ENCODE measurements around the gene CDH4. TPM values are rescaled to one million over a fixed set of nuclear protein-coding genes. Genes with fewer than 3 reads are reported as not detected.

CDH4 gene
- total RNA-seq, 1 donor from 2014 or later, result 39.7 TPM

GRCh38 chr20:61674688-61675087, 422.6 kb downstream of the CDH4 start:
- Histone ChIP-seq H3K27me3 (ENCODE audit: control insufficient read depth, insufficient read depth, low read length) (no peaks in the 10 kb centered on the region), H3K4me3 (ENCODE audit: low read depth, low read length) (no peak overlapping the region), H3K36me3 (ENCODE audit: control insufficient read depth, insufficient read depth, low read length) (no peaks in the 10 kb centered on the region)
- TF ChIP-seq, protein P1, sequence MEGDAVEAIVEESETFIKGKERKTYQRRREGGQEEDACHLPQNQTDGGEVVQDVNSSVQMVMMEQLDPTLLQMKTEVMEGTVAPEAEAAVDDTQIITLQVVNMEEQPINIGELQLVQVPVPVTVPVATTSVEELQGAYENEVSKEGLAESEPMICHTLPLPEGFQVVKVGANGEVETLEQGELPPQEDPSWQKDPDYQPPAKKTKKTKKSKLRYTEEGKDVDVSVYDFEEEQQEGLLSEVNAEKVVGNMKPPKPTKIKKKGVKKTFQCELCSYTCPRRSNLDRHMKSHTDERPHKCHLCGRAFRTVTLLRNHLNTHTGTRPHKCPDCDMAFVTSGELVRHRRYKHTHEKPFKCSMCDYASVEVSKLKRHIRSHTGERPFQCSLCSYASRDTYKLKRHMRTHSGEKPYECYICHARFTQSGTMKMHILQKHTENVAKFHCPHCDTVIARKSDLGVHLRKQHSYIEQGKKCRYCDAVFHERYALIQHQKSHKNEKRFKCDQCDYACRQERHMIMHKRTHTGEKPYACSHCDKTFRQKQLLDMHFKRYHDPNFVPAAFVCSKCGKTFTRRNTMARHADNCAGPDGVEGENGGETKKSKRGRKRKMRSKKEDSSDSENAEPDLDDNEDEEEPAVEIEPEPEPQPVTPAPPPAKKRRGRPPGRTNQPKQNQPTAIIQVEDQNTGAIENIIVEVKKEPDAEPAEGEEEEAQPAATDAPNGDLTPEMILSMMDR (IDR thresholded peaks at IDR 0.05; ENCODE audit: insufficient read depth, low read length, poor library complexity, severe bottlenecking), result no peak
- no peak for DNase-seq (ENCODE audit: low read depth)

DNA sequence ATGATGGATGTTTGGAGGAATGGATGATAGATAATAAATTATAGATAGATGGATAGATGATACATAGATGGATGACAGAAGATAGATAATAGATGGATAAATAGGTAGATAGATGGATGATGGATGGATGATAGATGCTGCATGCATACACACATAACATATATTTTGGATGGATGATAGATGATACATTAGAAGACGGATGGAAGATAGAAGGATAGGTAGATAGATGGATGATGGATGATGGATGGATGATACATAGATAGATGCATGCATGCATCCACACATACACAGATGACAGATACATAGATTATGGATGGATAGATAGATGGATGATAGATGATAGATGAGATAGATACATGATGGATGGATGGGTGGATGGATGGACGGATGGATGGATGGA, 425.9 kb downstream of the CDH4 start:
- DNase-seq (ENCODE audit: low read depth), result no peak
- Histone ChIP-seq H3K36me3 (ENCODE audit: control insufficient read depth, insufficient read depth, low read length) (no peaks in the 10 kb centered on the region), H3K4me3 (ENCODE audit: low read depth, low read length) (no peak overlapping the region)

GRCh38 chr20:61678437-61678836, 426.4 kb downstream of the CDH4 start:
- Histone ChIP-seq H3K4me3 (ENCODE audit: low read depth, low read length) (no peak overlapping the region), H3K27me3 (ENCODE audit: control insufficient read depth, insufficient read depth, low read length) (no peaks in the 10 kb centered on the region), H3K36me3 (ENCODE audit: control insufficient read depth, insufficient read depth, low read length) (no peaks in the 10 kb centered on the region)
- DNase-seq (ENCODE audit: low read depth), result no peak
- TF ChIP-seq, protein P1 (IDR thresholded peaks at IDR 0.05; ENCODE audit: insufficient read depth, low read length, poor library complexity, severe bottlenecking), result no peak

More for the DNA sequence above, 425.9 kb downstream of the CDH4 start:
- TF ChIP-seq, protein P1 (IDR thresholded peaks at IDR 0.05; ENCODE audit: insufficient read depth, low read length, poor library complexity, severe bottlenecking), result no peak
- no peaks in the 10 kb centered on the region for H3K27me3 ChIP-seq (ENCODE audit: control insufficient read depth, insufficient read depth, low read length)

DNA sequence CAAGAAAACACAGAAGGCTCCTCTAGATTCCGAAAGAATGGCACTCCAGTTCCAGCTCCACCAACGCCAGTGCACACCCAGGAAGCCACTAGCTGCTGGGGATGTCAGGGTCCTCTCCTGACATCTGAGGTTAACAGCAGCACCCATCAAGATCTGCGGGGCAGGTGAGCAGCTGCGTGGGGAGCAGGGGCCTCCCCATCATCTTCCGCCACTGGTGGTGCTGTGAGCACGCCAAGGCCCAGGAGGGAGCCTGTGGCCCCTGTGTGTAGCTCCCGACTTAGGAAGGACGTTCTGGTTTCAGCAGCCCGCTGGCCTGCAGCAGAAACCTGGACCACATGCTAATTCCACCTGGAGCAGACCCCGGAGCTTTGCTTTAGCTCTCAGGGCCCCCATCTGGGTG, 427.4 kb downstream of the CDH4 start:
- DNase-seq (ENCODE audit: low read depth), result no peak
- TF ChIP-seq, protein P1 (IDR thresholded peaks at IDR 0.05; ENCODE audit: insufficient read depth, low read length, poor library complexity, severe bottlenecking), result no peak
- H3K4me3 ChIP-seq (ENCODE audit: low read depth, low read length), result no peak overlapping the region
- peaks cover 2% of the 10 kb centered on the region for H3K27me3 ChIP-seq (ENCODE audit: control insufficient read depth, insufficient read depth, low read length)
- H3K36me3 ChIP-seq (ENCODE audit: control insufficient read depth, insufficient read depth, low read length), result no peaks in the 10 kb centered on the region

- H3K4me3 ChIP-seq (ENCODE audit: low read depth, low read length), result no peak overlapping the region
- TF ChIP-seq, protein P1 (IDR thresholded peaks at IDR 0.05; ENCODE audit: insufficient read depth, low read length, poor library complexity, severe bottlenecking), result no peak
- peaks cover 2% of the 10 kb centered on the region for H3K27me3 ChIP-seq (ENCODE audit: control insufficient read depth, insufficient read depth, low read length)
- DNase-seq (ENCODE audit: low read depth), result no peak
- H3K36me3 ChIP-seq (ENCODE audit: control insufficient read depth, insufficient read depth, low read length), result no peaks in the 10 kb centered on the region
Measured at GRCh38 chr20:61680096-61680495, 428.0 kb downstream of the CDH4 start.
